BLaER1 treated with 17β-estradiol and CSF1 and Interleukin-3, amounts not matched to agents 10 nM and 100 nM (cell line): ENCODE results near the gene ATP6V1B1.

Source experiments
- H3K27ac ChIP-seq, 11 experiments: shearing (Covaris generic); formaldehyde crosslinking; 2 replicates each; pipeline ENCODE4 v1.8.1; 2022
- H3K27me3 ChIP-seq, 11 experiments: shearing (Covaris generic); formaldehyde crosslinking; 2 replicates each; pipeline ENCODE4 v1.8.1; 2022
- H3K36me3 ChIP-seq, 11 experiments: shearing (Covaris generic); formaldehyde crosslinking; 2 replicates each; pipeline ENCODE4 v1.8.1; 2022
- H3K4me1 ChIP-seq, 10 experiments: shearing (Covaris generic); formaldehyde crosslinking; 2 replicates each; pipeline ENCODE4 v1.8.1; 2022
- H3K4me2 ChIP-seq, 11 experiments: shearing (Covaris generic); formaldehyde crosslinking; 2 replicates each; pipeline ENCODE4 v1.8.1; 2022
- H3K4me3 ChIP-seq, 10 experiments: shearing (Covaris generic); formaldehyde crosslinking; 2 replicates each; pipeline ENCODE4 v1.8.1; 2022
- H3K9ac ChIP-seq, 11 experiments: shearing (Covaris generic); formaldehyde crosslinking; 2 replicates each; pipeline ENCODE4 v1.8.1; 2022
- H3K9me3 ChIP-seq, 11 experiments: shearing (Covaris generic); formaldehyde crosslinking; replicated peaks in 1 of 11; 2 replicates each; pipeline ENCODE4 v1.8.1; 2022
- H4K20me1 ChIP-seq, 11 experiments: shearing (Covaris generic); formaldehyde crosslinking; 2 replicates each; pipeline ENCODE4 v1.8.1; 2022
- Cebpa-rat ChIP-seq, 11 experiments: shearing (Covaris generic); IDR thresholded peaks; 2 replicates each; pipeline ENCODE4 v1.8.1; 2022

Gene ATP6V1B1

GRCh38 chr2:70938586-70938950, 2.9 kb downstream of the ATP6V1B1 start:
- peaks cover 0 to 4% (median 0%) of the 10 kb centered on the region in 11 experiments; a peak in 2 of 22 replicates for H4K20me1 ChIP-seq
- no peaks in the 10 kb centered on the region for H3K9me3 ChIP-seq
- no peak overlapping the region for H3K4me2 ChIP-seq
- peaks cover 0 to 5% (median 0%) of the 10 kb centered on the region in 11 experiments; a peak in 3 of 22 replicates for H3K36me3 ChIP-seq
- no peaks in the 10 kb centered on the region for H3K27me3 ChIP-seq
- no peak overlapping the region for H3K4me3 ChIP-seq
- H3K4me1 ChIP-seq = peaks cover 0 to 20% (median 0%) of the 10 kb centered on the region in 10 experiments; a peak in 5 of 20 replicates
- no peak overlapping the region for H3K9ac ChIP-seq
- TF ChIP-seq Cebpa-rat (IDR thresholded peaks at IDR 0.05) = no peak
- no peak overlapping the region for H3K27ac ChIP-seq

- no peak overlapping the region for H3K9ac ChIP-seq
- no peak overlapping the region for H3K4me2 ChIP-seq
- no peak overlapping the region for H3K27ac ChIP-seq
- peaks cover 0 to 5% (median 0%) of the 10 kb centered on the region in 11 experiments; a peak in 3 of 22 replicates for H3K36me3 ChIP-seq
- no peaks in the 10 kb centered on the region for H3K9me3 ChIP-seq
- no peaks in the 10 kb centered on the region for H3K27me3 ChIP-seq
- no peak overlapping the region for H3K4me3 ChIP-seq
- peaks cover 0 to 19% (median 0%) of the 10 kb centered on the region in 10 experiments; a peak in 5 of 20 replicates for H3K4me1 ChIP-seq
- no peak for TF ChIP-seq Cebpa-rat (IDR thresholded peaks at IDR 0.05)
- H4K20me1 ChIP-seq = peaks cover 0 to 10% (median 0%) of the 10 kb centered on the region in 11 experiments; a peak in 2 of 22 replicates
Observed at GRCh38 chr2:70939001-70939838, 3.5 kb downstream of the ATP6V1B1 start.

GRCh38 chr2:70939839-70940580, 4.3 kb downstream of the ATP6V1B1 start:
- Histone ChIP-seq H3K36me3 (peaks cover 0 to 5% (median 0%) of the 10 kb centered on the region in 11 experiments; a peak in 3 of 22 replicates), H3K4me3 (no peak overlapping the region)

GRCh38 chr2:70941186-70941585, 5.5 kb downstream of the ATP6V1B1 start:
- Histone ChIP-seq H4K20me1 (peaks cover 0 to 11% (median 0%) of the 10 kb centered on the region in 11 experiments; a peak in 2 of 22 replicates), H3K4me2 (no peak overlapping the region), H3K9me3 (no peaks in the 10 kb centered on the region), H3K27me3 (no peaks in the 10 kb centered on the region), H3K36me3 (peaks cover 0 to 5% (median 0%) of the 10 kb centered on the region in 11 experiments; a peak in 3 of 22 replicates), H3K4me1 (peaks cover 0 to 25% (median 8%) of the 10 kb centered on the region in 10 experiments; a peak in 12 of 20 replicates), H3K9ac (no peak overlapping the region), H3K4me3 (no peak overlapping the region), H3K27ac (no peak overlapping the region)
- TF ChIP-seq Cebpa-rat (IDR thresholded peaks at IDR 0.05) = no peak

More at GRCh38 chr2:70939839-70940580, 4.3 kb downstream of the ATP6V1B1 start:
- no peaks in the 10 kb centered on the region for H3K27me3 ChIP-seq
- H3K9ac ChIP-seq = no peak overlapping the region
- H3K4me1 ChIP-seq = peaks cover 0 to 15% (median 3%) of the 10 kb centered on the region in 10 experiments; a peak in 5 of 20 replicates
- no peak overlapping the region for H3K4me2 ChIP-seq
- H4K20me1 ChIP-seq = peaks cover 0 to 11% (median 0%) of the 10 kb centered on the region in 11 experiments; a peak in 2 of 22 replicates
- no peak overlapping the region for H3K27ac ChIP-seq
- no peak for TF ChIP-seq Cebpa-rat (IDR thresholded peaks at IDR 0.05)
- H3K9me3 ChIP-seq = no peaks in the 10 kb centered on the region

GRCh38 chr2:70941701-70942100, 6.0 kb downstream of the ATP6V1B1 start:
- Histone ChIP-seq H3K4me3 (no peak overlapping the region), H3K27ac (no peak overlapping the region), H3K9me3 (no peaks in the 10 kb centered on the region), H3K36me3 (peaks cover 0 to 5% (median 0%) of the 10 kb centered on the region in 11 experiments; a peak in 3 of 22 replicates), H3K4me1 (peaks cover 5 to 29% (median 13%) of the 10 kb centered on the region in 10 experiments; a peak in 17 of 20 replicates), H3K27me3 (no peaks in the 10 kb centered on the region), H3K4me2 (no peak overlapping the region), H3K9ac (no peak overlapping the region), H4K20me1 (peaks cover 0 to 11% (median 0%) of the 10 kb centered on the region in 11 experiments; a peak in 2 of 22 replicates)
- TF ChIP-seq Cebpa-rat (IDR thresholded peaks at IDR 0.05) = no peak

GRCh38 chr2:70942396-70943204, 6.9 kb downstream of the ATP6V1B1 start:
- Histone ChIP-seq H3K27me3 (no peaks in the 10 kb centered on the region), H3K4me2 (no peak overlapping the region), H3K4me1 (peaks cover 12 to 29% (median 19%) of the 10 kb centered on the region in 10 experiments), H4K20me1 (peaks cover 0 to 11% (median 0%) of the 10 kb centered on the region in 11 experiments; a peak in 2 of 22 replicates), H3K36me3 (peaks cover 0 to 5% (median 0%) of the 10 kb centered on the region in 11 experiments; a peak in 3 of 22 replicates), H3K4me3 (no peak overlapping the region), H3K27ac (no peak overlapping the region), H3K9me3 (no peaks in the 10 kb centered on the region), H3K9ac (no peak overlapping the region)
- TF ChIP-seq Cebpa-rat (IDR thresholded peaks at IDR 0.05) = no peak

- Histone ChIP-seq H3K27me3 (no peaks in the 10 kb centered on the region), H3K36me3 (peaks cover 0 to 5% (median 0%) of the 10 kb centered on the region in 11 experiments; a peak in 3 of 22 replicates), H3K9me3 (no peaks in the 10 kb centered on the region), H3K27ac (no peak overlapping the region), H3K4me1 (peaks cover 19 to 35% (median 27%) of the 10 kb centered on the region in 10 experiments), H3K9ac (0 out of 22 replicates have a peak overlapping the region, but pooled peaks of 1 of the 11 experiments have one; percentile 3), H3K4me2 (no peak overlapping the region), H3K4me3 (no peak overlapping the region), H4K20me1 (peaks cover 0 to 11% (median 0%) of the 10 kb centered on the region in 11 experiments; a peak in 2 of 22 replicates)
- TF ChIP-seq Cebpa-rat (IDR thresholded peaks at IDR 0.05) = no peak
Observed at GRCh38 chr2:70943205-70943871, 7.6 kb downstream of the ATP6V1B1 start.
